ENCODE data around the gene SDC3. TPM values are rescaled to one million over a fixed set of nuclear protein-coding genes. Genes with fewer than 3 reads are reported as not detected.

The SDC3 gene
- total and polyA plus RNA-seq, 4 donors = 3.3 to 27.5 (median 16.6) TPM

DNA sequence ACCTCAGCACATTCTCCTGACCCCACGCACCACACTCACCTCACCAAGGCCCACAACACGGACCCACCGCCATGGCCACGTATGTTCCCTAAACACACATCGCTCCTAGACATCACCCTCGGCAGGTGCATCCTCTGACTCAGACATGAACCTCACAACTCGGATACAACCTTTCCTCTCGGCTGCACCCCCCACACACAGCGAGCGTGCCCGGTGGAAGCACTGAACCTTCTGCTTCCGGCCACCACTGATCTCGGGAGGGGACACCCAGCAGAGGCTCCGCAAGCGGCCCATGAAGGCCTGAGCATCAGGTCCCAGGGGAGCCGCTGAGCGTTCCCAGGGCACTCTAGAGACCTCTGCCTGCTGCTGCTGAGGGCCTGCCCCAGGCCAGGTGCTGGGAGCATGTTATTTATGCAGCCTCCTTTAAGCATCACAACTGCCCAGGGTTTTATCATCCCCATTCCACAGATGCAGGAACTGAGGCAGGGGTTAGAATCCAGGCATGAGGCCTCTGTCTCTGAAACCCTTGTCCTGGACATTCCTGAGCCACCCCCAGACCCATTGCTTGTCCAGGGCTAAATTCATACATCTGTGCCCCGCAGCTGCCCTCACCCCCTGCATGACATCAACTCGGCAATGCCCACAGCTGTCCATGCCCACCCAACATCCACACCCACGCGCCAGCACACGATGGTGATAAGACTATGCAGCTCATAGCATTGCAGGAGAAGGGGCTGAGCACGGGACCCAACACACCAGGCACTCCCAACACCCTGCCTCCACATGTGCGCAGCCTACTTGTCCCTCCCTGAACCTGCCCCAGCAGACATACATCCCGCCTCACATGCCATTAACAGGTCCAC is 27.0 kb downstream of the SDC3 start:
- Histone ChIP-seq H3K27ac (ENCODE audit: low read depth in 1 of 2, low read length in 2 of 2) (no peak overlapping the region), H3K4me1 (ENCODE audit: control insufficient read depth in 4 of 4, insufficient read depth in 4 of 4, low read length in 3 of 4) (peaks cover 0 to 12% (median 1%) of the 10 kb centered on the region in 4 donors), H3K36me3 (ENCODE audit: control insufficient read depth in 4 of 4, insufficient read depth in 3 of 4, low read depth in 1 of 4, low read length in 3 of 4) (no peaks in the 10 kb centered on the region)

DNA sequence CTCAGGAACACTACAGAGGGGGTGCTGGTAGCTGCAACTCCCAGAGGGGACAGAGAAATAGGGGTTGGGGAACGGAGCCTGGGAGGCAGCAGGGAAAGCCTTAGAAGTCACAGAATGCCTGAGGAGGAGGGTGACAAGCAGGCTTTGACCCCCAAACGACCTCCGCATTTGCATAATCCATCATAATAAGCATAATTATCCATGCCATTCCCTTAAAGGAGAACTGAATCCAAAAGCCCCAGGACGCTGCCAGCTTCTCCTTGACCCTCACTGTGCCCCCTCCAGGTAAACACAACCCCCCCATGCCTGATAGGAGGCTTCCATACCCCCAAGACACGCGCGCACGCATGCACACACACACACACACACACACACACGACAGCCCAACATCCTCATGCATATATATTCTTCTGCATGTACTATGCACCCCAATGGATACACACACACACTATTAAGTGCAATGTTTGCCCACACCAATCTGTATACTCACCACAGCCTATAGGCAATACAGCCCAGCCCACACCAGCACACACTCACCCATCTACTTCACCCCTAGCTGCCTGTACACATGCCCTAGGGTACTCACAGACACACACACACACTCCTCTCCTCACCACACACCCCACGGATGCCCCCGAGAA is 27.8 kb downstream of the SDC3 start:
- Histone ChIP-seq H3K4me1 (ENCODE audit: control insufficient read depth in 4 of 4, insufficient read depth in 4 of 4, low read length in 3 of 4) (peaks cover 0 to 12% (median 1%) of the 10 kb centered on the region in 4 donors), H3K27ac (ENCODE audit: low read depth in 1 of 2, low read length in 2 of 2) (no peak overlapping the region), H3K27me3 (ENCODE audit: control insufficient read depth in 4 of 4, insufficient read depth in 4 of 4, low read length in 3 of 4) (no peaks in the 10 kb centered on the region), H3K36me3 (ENCODE audit: control insufficient read depth in 4 of 4, insufficient read depth in 3 of 4, low read depth in 1 of 4, low read length in 3 of 4) (no peaks in the 10 kb centered on the region), H3K9me3 (ENCODE audit: control insufficient read depth in 4 of 4, low read length in 3 of 4) (no peaks in the 10 kb centered on the region), H3K9ac (ENCODE audit: low read depth in 1 of 2, low read length in 2 of 2) (no peak overlapping the region), H3K4me3 (ENCODE audit: low read depth in 1 of 3, low read length in 3 of 3) (no peak overlapping the region)
- 83% methylated on average over 11 of the region's 11 CpGs for WGBS
- no peak for DNase-seq (ENCODE audit: low spot score)
- no peak for TF ChIP-seq HNF4G (IDR thresholded peaks at IDR 0.05)
- TF ChIP-seq SP1 (IDR thresholded peaks at IDR 0.05) = no peak
- TF ChIP-seq, protein P1, sequence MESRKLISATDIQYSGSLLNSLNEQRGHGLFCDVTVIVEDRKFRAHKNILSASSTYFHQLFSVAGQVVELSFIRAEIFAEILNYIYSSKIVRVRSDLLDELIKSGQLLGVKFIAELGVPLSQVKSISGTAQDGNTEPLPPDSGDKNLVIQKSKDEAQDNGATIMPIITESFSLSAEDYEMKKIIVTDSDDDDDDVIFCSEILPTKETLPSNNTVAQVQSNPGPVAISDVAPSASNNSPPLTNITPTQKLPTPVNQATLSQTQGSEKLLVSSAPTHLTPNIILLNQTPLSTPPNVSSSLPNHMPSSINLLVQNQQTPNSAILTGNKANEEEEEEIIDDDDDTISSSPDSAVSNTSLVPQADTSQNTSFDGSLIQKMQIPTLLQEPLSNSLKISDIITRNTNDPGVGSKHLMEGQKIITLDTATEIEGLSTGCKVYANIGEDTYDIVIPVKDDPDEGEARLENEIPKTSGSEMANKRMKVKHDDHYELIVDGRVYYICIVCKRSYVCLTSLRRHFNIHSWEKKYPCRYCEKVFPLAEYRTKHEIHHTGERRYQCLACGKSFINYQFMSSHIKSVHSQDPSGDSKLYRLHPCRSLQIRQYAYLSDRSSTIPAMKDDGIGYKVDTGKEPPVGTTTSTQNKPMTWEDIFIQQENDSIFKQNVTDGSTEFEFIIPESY (IDR thresholded peaks at IDR 0.05) = no peak
- TF ChIP-seq TAF1 (conservative IDR thresholded peaks at IDR 0.05) = no peak
- no peak for TF ChIP-seq HNF4A (conservative IDR thresholded peaks at IDR 0.05)
- no peak for TF ChIP-seq FOXA2 (IDR thresholded peaks at IDR 0.05)
- TF ChIP-seq, protein P2, sequence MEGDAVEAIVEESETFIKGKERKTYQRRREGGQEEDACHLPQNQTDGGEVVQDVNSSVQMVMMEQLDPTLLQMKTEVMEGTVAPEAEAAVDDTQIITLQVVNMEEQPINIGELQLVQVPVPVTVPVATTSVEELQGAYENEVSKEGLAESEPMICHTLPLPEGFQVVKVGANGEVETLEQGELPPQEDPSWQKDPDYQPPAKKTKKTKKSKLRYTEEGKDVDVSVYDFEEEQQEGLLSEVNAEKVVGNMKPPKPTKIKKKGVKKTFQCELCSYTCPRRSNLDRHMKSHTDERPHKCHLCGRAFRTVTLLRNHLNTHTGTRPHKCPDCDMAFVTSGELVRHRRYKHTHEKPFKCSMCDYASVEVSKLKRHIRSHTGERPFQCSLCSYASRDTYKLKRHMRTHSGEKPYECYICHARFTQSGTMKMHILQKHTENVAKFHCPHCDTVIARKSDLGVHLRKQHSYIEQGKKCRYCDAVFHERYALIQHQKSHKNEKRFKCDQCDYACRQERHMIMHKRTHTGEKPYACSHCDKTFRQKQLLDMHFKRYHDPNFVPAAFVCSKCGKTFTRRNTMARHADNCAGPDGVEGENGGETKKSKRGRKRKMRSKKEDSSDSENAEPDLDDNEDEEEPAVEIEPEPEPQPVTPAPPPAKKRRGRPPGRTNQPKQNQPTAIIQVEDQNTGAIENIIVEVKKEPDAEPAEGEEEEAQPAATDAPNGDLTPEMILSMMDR (IDR thresholded peaks at IDR 0.05; ENCODE audit: low read depth, low read length, missing input control) = no peak
- no peak for TF ChIP-seq EGR1 (IDR thresholded peaks at IDR 0.05; ENCODE audit: low read depth in 2 of 2)
- TF ChIP-seq, protein P3, sequence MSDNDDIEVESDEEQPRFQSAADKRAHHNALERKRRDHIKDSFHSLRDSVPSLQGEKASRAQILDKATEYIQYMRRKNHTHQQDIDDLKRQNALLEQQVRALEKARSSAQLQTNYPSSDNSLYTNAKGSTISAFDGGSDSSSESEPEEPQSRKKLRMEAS (IDR thresholded peaks at IDR 0.05) = no peak
- TF ChIP-seq GABPA (IDR thresholded peaks at IDR 0.05 in 1 of 2, conservative IDR thresholded peaks at IDR 0.05 in 1 of 2) = no peak
- TF ChIP-seq, protein P4, sequence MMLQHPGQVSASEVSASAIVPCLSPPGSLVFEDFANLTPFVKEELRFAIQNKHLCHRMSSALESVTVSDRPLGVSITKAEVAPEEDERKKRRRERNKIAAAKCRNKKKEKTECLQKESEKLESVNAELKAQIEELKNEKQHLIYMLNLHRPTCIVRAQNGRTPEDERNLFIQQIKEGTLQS (IDR thresholded peaks at IDR 0.05) = no peak
- no peak for TF ChIP-seq RXRA (IDR thresholded peaks at IDR 0.05)
- no peak for TF ChIP-seq JUND (IDR thresholded peaks at IDR 0.05)
- no peak for TF ChIP-seq RAD21 (IDR thresholded peaks at IDR 0.05)
- no peak for TF ChIP-seq FOXA1 (IDR thresholded peaks at IDR 0.05)
- TF ChIP-seq, protein P5, sequence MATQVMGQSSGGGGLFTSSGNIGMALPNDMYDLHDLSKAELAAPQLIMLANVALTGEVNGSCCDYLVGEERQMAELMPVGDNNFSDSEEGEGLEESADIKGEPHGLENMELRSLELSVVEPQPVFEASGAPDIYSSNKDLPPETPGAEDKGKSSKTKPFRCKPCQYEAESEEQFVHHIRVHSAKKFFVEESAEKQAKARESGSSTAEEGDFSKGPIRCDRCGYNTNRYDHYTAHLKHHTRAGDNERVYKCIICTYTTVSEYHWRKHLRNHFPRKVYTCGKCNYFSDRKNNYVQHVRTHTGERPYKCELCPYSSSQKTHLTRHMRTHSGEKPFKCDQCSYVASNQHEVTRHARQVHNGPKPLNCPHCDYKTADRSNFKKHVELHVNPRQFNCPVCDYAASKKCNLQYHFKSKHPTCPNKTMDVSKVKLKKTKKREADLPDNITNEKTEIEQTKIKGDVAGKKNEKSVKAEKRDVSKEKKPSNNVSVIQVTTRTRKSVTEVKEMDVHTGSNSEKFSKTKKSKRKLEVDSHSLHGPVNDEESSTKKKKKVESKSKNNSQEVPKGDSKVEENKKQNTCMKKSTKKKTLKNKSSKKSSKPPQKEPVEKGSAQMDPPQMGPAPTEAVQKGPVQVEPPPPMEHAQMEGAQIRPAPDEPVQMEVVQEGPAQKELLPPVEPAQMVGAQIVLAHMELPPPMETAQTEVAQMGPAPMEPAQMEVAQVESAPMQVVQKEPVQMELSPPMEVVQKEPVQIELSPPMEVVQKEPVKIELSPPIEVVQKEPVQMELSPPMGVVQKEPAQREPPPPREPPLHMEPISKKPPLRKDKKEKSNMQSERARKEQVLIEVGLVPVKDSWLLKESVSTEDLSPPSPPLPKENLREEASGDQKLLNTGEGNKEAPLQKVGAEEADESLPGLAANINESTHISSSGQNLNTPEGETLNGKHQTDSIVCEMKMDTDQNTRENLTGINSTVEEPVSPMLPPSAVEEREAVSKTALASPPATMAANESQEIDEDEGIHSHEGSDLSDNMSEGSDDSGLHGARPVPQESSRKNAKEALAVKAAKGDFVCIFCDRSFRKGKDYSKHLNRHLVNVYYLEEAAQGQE (IDR thresholded peaks at IDR 0.05) = no peak
- TF ChIP-seq YY1 (IDR thresholded peaks at IDR 0.05) = no peak

More for the DNA sequence above, 27.0 kb downstream of the SDC3 start:
- Histone ChIP-seq H3K27me3 (ENCODE audit: control insufficient read depth in 4 of 4, insufficient read depth in 4 of 4, low read length in 3 of 4) (no peaks in the 10 kb centered on the region), H3K9me3 (ENCODE audit: control insufficient read depth in 4 of 4, low read length in 3 of 4) (no peaks in the 10 kb centered on the region), H3K4me3 (ENCODE audit: low read depth in 1 of 3, low read length in 3 of 3) (no peak overlapping the region), H3K9ac (ENCODE audit: low read depth in 1 of 2, low read length in 2 of 2) (no peak overlapping the region)
- 88% methylated on average over 25 of the region's 25 CpGs for WGBS
- TF ChIP-seq YY1 (IDR thresholded peaks at IDR 0.05) (no peak), NR2F2 (IDR thresholded peaks at IDR 0.05) (no peak), RXRA (IDR thresholded peaks at IDR 0.05) (no peak), HNF4A (conservative IDR thresholded peaks at IDR 0.05) (no peak), RAD21 (IDR thresholded peaks at IDR 0.05) (no peak), EGR1 (IDR thresholded peaks at IDR 0.05; ENCODE audit: low read depth in 2 of 2) (no peak), FOXA1 (IDR thresholded peaks at IDR 0.05) (no peak), TAF1 (conservative IDR thresholded peaks at IDR 0.05) (no peak)
- TF ChIP-seq, protein P1 (IDR thresholded peaks at IDR 0.05) = no peak
- no peak for DNase-seq (ENCODE audit: low spot score)

All from liver (tissue), 9 donors.